HG03520 (cell line): ENCODE results near the gene NIT2.
"Not testable (repeated sequence)": the region's sequence is repeated elsewhere in the genome, so short reads cannot be mapped to it uniquely, and the experiment has no call there.

Experiments
- ATAC-seq: cut with Tn5 transposase; IDR thresholded peaks from one replicate; pipeline ENCODE4 v1.9.1; 2021; ENCODE audit warnings: mild to moderate bottlenecking, moderate library complexity; ENCODE audit not compliant: unreplicated experiment

The NIT2 gene

DNA sequence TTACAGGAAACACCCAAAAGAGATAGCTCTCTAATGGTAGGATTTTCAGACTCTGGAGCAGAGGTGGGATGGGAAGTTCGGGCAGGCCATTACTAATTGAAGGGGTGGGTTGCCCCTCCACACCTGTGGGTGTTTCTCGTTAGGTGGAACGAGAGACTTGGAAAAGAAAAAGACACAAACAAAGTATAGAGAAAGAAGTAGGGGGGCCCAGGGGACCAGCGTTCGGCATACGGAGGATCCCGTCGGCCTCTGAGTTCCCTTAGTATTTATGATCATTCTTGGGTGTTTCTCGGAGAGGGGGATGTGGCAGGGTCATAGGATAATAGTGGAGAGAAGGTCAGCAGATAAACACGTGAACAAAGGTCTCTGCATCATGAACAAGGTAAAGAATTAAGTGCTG lies 1.7 kb downstream of the NIT2 start:
- ATAC-seq: not testable (repeated sequence)

DNA sequence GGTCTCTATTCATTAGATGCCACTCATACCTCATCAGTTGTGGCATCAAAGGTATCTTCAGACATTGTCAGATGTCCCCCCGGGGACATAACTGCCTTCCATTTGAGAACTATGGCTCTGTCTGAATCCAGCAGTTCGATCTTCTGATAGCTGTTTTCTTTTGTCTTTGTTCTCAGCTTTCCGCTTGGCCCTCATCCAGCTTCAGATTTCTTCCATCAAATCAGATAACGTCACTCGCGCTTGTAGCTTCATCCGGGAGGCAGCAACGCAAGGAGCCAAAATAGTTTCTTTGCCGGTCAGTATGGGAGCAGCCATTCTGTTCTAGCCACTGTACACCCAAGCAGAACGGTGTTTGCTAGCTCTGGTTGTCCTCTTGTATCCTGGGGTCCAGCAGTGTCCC lies 4.4 kb downstream of the NIT2 start:
- ATAC-seq: no peak

DNA sequence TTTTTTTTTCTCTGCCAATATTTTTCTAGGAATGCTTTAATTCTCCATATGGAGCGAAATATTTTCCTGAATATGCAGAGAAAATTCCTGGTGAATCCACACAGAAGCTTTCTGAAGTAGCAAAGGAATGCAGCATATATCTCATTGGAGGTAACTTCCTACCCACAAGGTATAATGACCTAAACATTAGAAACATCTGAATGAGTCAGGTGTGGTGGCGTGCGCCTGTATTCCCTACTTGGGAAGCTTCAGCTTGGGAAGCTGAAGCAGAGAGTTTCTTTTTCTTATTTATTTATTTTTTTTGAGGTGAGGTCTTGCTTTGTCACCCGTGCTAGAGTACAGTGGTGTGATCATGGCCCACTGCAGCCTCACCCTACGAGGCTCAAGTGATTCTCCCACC lies 5.2 kb downstream of the NIT2 start:
- ATAC-seq: no peak

DNA sequence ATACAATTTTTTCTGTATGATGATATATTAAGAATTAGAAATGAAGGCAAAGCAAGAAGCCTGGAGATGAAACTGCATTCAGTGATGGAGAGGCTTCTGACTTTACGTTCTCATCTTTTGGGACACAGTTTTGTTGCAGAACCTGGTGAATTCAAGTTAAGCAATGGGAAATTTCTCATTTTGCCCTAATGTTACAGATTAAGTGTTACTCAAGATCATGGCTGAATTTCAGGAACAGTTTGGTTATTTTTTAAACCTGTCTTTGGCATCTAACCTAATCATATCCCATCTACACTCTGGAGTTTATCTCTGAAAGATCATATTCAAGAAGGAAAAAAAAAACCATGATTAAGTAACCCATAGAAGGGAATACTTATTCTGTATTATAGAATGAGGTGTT lies 6.0 kb downstream of the NIT2 start:
- no peak for ATAC-seq

DNA sequence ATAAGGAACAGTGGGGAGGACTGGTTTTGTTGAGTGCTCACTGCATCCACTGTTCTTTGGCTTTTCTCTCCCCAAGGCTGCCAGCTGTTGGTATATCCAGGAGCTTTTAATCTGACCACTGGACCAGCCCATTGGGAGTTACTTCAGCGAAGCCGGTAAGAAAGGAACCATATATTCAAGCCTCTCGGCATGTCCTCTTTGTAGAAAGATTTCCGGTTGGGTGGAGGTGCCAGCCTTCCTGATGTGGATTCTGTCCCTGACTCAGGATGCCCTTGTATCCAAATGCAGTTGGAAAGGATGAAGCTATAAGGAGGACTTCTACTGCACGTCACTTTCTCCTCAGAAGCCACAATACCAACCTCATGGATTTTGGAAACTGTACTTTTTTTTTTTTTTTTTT lies 14.2 kb downstream of the NIT2 start:
- ATAC-seq: no peak

DNA sequence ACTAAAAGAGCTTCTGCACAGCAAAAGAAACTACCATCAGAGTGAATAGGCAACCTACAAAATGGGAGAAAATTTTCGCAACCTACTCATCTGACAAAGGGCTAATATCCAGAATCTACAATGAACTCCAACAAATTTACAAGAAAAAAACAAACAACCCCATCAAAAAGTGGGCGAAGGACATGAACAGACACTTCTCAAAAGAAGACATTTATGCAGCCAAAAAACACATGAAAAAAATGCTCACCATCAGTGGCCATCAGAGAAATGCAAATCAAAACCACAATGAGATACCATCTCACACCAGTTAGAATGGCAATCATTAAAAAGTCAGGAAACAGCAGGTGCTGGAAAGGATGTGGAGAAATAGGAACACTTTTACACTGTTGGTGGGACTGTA lies 17.2 kb downstream of the NIT2 start:
- ATAC-seq: not testable (repeated sequence)

DNA sequence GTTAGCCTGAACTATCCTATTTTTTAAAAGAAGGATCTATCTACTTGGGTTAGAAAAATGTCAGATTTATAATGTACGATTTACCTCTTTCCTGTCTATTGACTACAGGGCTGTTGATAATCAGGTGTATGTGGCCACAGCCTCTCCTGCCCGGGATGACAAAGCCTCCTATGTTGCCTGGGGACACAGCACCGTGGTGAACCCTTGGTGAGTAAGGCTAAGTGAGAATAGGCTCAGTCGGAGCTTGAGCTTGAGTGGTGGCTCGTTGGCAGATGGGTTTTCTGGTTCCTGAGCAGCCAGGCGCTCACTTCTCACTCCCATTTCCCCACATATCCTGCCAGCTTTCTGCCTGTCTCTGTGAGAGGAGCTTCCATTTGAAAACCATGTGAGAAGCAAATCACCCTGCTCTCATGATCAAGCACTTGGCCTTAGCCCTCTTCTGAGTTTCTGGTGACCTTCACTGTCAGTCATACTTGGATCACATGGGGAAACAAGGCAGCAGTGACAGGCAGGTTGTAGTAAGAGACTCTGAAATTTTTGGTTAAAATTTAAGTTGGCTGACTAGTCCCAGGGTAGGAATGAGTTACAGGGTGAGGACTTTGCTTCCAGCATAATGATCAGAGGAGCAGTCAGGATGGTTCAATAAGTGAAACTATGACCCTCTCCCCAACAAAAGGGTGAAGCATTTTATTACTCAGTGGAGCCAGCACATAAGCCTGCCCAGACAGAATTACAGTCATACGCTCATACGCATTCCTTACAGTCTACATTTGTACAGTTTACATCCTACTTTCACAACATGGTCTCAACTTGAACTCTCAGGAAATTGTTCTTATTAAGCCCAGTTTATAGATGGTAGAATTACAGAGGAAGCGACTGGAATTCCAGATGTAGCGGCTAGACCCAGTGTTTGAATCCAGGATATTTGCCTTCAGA lies 18.0 kb downstream of the NIT2 start:
- ATAC-seq: no peak

DNA sequence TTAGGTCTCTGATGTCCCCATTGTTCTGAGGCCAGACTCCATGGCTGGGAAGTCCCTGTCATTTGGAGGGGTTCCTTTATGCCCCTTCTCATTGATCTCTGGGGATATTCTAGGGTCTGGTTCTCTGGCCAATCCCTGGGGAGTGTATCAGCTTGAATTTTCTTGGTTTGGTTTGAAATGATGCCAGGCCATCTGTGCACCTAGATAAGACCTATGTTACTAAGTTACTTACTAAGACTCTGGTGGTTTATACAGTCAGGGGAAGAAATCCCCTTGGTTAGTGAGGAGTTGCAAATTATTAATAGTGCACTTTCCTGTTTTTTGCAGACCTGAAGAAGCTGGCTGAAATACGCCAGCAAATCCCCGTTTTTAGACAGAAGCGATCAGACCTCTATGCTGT lies 20.3 kb downstream of the NIT2 start:
- ATAC-seq: no peak

DNA sequence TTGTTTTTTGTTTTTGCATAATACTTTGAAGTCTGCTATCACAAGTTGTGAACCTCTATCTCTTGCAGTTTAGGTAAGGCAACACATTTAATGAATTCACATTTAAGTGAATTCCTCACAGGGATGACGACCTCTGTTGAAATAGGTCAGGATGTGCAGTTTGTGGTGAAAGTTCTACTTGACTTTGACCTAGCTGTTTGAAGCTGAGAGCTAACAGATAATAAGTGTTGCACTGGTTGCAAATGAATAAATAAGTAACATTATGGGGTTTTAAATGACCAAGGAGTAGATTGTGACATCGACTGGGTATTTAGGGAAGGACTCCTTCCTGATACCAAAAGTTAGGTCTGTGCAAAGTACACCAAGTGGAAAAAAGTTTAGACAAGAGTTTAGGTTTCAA lies 23.9 kb downstream of the NIT2 start:
- no peak for ATAC-seq

DNA sequence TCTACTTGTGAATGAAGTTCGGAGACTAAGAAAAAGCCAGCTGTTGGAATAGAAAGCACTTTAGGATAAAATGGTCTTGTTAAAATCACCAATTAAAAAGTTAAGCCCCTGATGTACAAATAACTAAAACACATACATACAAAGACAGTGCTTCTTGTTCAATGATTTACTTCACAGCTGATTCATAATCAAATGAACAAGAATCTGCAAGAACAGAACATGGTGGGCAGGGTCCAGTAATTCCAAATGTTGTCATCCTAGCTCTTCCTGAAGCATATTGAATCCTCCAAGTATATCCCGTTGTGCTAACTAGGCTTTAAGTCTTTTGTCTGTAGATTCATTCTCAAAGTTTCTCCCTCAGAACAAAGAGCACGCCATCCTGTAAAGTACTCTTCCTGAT lies 24.5 kb downstream of the NIT2 start:
- no peak for ATAC-seq

DNA sequence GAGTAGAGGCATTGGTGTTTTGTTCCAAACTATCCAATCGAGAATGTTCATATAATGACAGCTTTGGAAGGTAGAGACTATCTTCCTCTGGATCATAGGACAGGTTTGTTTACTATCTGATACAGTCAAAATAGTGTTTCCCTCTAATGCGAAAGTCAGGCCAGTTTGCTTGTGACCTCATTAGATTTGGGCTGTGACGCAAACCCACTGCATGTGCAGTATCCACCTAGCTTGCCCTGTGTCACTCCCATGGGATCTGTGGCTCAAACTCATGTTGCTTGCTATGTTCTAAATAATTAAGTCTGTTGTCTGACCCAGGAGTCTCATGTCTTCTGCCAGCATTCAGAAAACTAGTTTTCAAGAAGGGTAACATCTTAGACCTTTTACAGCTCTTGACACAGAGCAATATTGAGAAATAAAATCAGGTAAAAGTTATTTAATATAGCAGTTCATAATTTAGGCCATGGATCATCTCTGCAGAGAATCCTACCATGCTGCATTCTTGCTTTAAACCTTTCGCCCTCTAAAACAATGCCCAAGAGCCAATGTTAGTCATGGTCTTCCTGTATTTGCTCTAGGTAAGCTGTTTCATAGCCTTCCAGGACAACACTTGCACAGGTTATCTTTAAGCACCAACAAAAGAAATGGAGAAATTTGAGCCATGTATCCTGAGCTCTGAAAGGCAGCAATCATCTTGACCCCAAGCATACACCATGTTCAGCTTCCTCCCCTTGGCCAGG lies 26.4 kb downstream of the NIT2 start:
- no peak for ATAC-seq

DNA sequence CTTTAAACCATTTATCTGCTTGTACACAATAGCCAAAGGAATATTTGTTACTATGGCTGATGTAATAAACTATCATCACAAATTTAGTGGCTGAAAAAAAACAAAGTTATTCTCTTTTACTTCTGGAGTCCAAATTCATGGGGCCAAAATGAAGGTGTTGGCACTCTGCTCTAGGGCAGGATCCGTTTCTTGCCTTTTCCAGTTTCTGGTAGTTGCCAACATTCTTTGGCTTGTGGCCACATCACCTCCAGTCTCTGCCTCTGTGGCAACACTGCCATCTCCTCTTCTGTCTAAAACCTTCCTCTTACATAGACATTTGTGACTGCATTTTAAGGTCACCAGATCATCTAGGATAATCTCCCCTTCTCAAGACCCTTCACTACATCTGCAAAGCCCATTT lies 27.3 kb downstream of the NIT2 start:
- ATAC-seq: no peak

DNA sequence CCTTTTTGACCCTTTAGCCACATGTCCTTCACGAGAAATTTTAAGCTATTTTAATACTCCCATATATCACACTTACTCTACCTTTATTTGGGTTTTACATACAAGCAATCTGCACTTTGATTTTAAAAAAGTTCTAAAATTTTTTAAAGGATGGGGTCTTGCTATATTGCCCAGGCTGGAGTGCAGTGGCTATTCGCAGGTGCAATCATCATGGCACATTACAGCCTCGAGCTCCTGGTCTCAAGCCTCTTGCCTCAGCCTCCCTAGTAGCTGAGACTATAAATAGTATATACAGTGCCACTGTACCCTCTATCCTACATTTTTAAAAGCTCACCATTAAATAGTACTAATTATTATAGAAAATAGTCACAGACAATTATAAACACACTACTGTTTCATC lies 29.9 kb downstream of the NIT2 start:
- ATAC-seq: no peak

DNA sequence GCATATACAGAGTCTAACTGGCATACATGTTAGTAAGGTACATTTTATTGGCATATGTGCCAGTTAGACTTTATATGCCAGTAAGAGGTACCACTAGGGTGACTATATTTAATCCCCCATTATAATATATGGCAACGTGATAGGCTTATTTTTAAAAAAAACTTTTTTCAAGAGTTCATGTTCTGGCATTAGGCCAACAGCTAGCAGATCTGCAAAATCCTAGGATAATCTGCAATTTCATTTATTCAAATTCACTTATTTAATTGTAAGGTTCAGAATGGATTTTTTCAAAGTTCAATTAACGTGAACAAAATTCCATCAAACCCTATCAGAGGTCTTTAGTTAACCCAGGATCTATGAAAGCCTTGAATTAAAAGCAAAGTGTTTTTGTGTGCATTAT lies 31.9 kb downstream of the NIT2 start:
- ATAC-seq: no peak

DNA sequence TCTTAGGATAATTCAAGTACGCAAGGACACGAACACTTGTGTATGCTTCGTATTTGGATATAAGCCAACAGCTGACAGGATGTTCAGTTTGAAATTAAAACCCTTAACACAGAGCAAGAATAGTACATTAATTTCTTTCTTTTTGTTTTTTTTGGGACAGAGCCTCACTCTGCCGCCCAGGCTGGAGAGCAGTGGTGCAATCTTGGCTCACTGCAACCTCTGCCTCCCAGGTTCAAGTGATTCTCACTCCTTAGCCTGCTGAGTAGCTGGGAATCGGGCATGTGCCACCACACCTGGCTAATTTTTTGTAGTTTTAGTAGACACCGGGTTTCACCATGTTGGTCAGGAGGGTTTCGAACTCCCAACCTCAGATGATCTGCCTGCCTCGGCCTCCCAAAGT lies 33.9 kb downstream of the NIT2 start:
- ATAC-seq: no peak

DNA sequence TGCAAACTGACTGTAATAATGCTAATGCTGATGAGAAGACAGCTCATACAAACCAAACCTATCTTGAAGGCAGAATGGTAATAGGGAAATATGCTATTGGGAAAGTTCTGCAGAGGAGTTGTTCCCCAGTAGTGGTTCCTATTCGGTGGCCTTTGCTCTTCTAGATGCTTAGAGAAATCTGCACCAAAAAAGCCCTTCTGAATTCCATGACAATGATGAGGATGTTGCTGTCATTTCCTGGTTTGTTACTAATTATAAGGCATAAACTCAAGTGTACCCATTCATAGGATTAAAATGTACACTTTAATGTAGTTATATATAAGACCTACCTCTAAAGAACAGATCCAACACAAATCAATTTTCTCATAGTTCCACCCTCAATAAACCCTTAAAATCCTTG lies 36.2 kb downstream of the NIT2 start:
- no peak for ATAC-seq

DNA sequence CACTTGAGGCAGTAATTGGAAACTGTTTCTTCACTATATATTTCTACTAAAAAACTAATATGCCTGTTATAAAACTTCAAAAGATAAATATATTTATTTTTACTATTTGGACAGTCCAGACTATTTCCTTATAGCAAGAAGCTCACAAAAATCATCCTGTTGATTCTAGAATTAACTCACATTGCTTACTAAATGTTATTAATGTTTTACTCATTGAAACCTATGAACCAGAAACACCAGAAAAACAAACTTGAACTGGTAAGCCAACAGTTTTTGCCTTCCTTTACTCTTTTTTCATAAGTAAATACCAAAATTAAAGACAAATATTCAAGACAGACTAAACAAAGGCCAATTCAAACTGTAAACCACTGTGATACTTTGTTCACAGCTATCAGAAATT lies 40.0 kb downstream of the NIT2 start:
- no peak for ATAC-seq

DNA sequence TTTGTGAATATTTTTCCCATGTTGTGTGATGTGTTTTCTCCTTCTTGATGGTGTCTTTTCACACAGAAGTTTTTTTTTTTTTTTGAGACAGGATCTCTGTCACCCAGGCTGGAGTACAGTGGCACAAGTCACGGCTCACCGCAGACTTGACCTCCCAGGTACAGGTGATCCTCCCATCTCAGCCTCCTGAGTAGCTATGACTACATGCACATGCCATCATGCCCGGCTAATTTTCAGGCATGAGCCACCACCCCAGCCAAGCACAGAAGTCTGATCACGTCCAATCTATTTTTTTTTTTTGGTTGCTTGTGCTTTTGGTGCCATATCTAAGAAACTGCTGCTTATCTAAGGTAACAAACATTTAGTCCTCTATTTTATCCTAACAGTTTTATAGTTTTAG lies 41.7 kb downstream of the NIT2 start:
- ATAC-seq: no peak

DNA sequence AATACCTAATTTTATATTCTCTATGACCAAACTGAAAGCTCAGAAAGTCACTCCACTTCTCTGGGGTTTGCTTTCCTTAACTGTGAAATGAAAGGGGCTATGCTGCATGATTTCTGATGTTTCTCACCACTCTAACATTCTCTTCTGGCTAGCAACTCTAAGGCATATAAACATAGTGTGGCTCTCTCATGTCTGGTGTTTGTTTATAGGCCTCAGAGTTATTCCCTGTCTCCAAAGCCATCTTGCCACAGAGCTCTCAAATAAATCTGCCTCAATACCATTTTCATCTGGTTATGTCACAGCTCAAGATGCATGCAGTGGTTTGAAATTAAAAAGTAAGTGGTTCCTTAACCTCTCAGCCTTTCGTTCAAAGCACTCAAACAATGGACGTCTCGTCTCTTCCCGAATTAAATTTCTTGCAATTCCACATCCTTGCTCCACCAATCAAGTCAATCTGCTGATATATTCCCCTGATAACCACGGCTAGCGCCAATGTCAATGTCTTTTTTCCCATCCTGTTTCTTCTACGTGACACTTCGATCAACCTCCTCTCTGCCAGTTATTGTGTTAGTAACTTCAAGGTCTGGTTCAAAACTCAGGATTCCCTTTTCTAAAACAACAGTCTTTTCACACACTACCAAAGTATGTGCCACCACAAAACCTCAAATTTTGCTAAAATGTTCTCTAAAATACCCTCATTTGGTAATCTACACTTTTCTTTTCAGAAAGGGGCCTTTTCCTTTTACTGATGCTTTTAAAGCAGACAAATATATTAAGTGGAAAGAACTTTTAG lies 50.4 kb downstream of the NIT2 start:
- ATAC-seq: no peak

DNA sequence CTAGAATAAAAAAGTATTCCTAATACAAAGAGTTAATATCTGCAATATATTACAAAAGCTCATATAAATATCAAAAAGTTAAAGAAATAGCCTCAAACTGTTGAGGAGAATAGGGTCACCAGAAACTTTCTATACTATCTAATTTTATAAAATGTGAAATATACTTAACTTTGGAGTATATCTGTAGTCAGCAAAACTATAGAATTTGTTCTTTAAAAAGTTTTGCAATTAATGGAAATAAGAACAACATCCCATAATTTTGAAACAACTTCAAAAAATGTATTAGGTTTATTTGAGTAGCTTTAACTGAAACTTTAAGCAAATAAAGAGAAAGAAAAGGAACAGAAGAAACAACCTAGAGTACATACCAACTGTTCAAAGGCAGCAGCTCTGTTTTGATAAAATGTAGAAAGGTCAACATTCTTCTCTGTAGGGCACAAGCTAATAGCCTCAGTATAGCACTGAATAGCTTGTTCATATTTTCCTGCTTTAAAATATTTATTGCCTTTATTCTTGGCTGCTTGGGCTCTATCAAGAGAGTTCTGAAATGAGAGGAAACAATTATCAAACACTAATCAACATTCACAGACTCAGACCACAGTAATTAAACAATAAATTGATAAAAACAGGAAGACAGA lies 52.0 kb downstream of the NIT2 start:
- ATAC-seq: no peak

DNA sequence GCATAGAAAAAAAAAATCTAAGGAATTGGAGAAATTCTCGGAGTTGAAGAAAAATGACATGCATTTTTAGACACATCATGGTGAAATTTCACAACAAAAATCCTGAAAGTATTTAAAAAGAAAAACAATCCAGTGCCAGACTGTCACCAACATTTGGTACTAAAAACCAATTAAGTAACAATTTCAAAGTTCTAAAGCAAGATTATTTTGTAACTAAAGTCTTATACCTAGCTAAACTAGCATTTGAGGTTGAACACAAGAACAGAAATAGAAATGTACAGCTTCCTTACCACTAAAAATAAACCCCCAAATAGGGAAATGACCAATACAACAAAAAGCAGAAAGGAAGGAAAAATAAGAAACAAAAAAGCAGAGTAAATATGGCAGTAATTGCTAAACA lies 54.5 kb downstream of the NIT2 start:
- ATAC-seq: no peak
